ENCODE results near the gene PTK7.

Gene PTK7

GRCh38 chr6:43171707-43172103 is 95.6 kb downstream of the PTK7 start:
- Histone ChIP-seq H3K27ac (peak overlapping the region; percentile 88), H3K36me3 (replicated peaks) (peaks cover 20% of the 10 kb centered on the region), H3K4me3 (ENCODE audit: low read depth, low read length) (peak overlapping the region; percentile 96), H3K27me3 (replicated peaks) (no peaks in the 10 kb centered on the region)
- no peak for TF ChIP-seq CTCF (IDR thresholded peaks at IDR 0.05; ENCODE audit: low read depth, low read length, missing control alignments)
- DNase-seq: no peak
- in situ Hi-C loops (cut with HindIII; ENCODE audit: low pct_ligation_motif_present, low sequenced_read_pairs): no loop called here

GRCh38 chr6:43172104-43173007 is 96.2 kb downstream of the PTK7 start:
- Histone ChIP-seq H3K4me3 (ENCODE audit: low read depth, low read length) (peak overlapping the region; percentile 96), H3K27me3 (replicated peaks) (no peaks in the 10 kb centered on the region), H3K36me3 (replicated peaks) (peaks cover 22% of the 10 kb centered on the region), H3K27ac (peak overlapping the region; percentile 88)
- DNase-seq: peak; percentile 10
- TF ChIP-seq CTCF (IDR thresholded peaks at IDR 0.05; ENCODE audit: low read depth, low read length, missing control alignments): no peak
- in situ Hi-C loops (cut with HindIII; ENCODE audit: low pct_ligation_motif_present, low sequenced_read_pairs): no loop called here

GRCh38 chr6:43173591-43174262 is 97.6 kb downstream of the PTK7 start:
- in situ Hi-C loops (cut with HindIII; ENCODE audit: low pct_ligation_motif_present, low sequenced_read_pairs): no loop called here
- Histone ChIP-seq H3K27me3 (replicated peaks) (no peaks in the 10 kb centered on the region), H3K27ac (peak overlapping the region; percentile 53), H3K4me3 (ENCODE audit: low read depth, low read length) (peak overlapping the region; percentile 96), H3K36me3 (replicated peaks) (peaks cover 31% of the 10 kb centered on the region)
- TF ChIP-seq CTCF (IDR thresholded peaks at IDR 0.05; ENCODE audit: low read depth, low read length, missing control alignments): no peak
- no peak for DNase-seq

- peak; percentile 99 for DNase-seq
- Histone ChIP-seq H3K27ac (peak overlapping the region; percentile 53), H3K36me3 (replicated peaks) (peaks cover 38% of the 10 kb centered on the region), H3K4me3 (ENCODE audit: low read depth, low read length) (peak overlapping the region; percentile 96), H3K27me3 (replicated peaks) (no peaks in the 10 kb centered on the region)
- TF ChIP-seq CTCF (IDR thresholded peaks at IDR 0.05; ENCODE audit: low read depth, low read length, missing control alignments): peak; percentile 32
- in situ Hi-C loops (cut with HindIII; ENCODE audit: low pct_ligation_motif_present, low sequenced_read_pairs): no loop called here
Measured at GRCh38 chr6:43174263-43175112, 98.4 kb downstream of the PTK7 start.

GRCh38 chr6:43175676-43176422 is 99.7 kb downstream of the PTK7 start:
- no peak for DNase-seq
- Histone ChIP-seq H3K4me3 (ENCODE audit: low read depth, low read length) (no peak overlapping the region), H3K36me3 (replicated peaks) (peaks cover 43% of the 10 kb centered on the region), H3K27me3 (replicated peaks) (no peaks in the 10 kb centered on the region), H3K27ac (no peak overlapping the region)
- TF ChIP-seq CTCF (IDR thresholded peaks at IDR 0.05; ENCODE audit: low read depth, low read length, missing control alignments): no peak
- in situ Hi-C loops (cut with HindIII; ENCODE audit: low pct_ligation_motif_present, low sequenced_read_pairs): no loop called here

Data from brain microvascular endothelial cell (primary cell).